ENCODE results near the gene DDN. TPM values are rescaled to one million over a fixed set of nuclear protein-coding genes. Genes with fewer than 3 reads are reported as not detected.
A peak's percentile ranks its signal among the peaks of the same experiment; 100 is the strongest.

The DDN gene
- total and polyA plus RNA-seq, 2 donors: 0.09 to 0.18 TPM

DNA sequence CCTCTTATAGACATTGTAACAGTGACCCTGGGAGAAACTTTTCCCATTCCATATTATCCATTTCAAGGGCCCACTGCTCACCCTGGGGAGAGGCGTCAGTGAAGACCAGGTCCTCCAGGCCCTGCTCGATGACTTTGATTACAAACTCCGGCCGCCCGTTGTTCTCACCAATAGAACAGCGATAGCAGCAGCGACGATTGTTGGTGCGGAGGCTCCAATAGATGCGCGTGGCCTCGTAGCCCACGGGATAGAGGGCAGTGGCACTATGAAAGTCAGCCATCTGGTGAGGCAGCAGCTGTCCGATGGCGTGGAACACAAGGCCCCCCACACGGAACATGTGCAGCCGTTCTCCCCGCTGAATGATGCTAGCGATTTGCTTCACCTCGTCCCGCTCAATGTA lies 26.9 kb upstream of the DDN start:
- DNase-seq (ENCODE audit: low read depth in 6 of 9, low spot score in 9 of 9): no peak
- H3K27ac ChIP-seq (ENCODE audit: low read depth in 1 of 2, low read length in 1 of 2): no peak overlapping the region
- H3K4me1 ChIP-seq (ENCODE audit: control insufficient read depth in 2 of 2, insufficient read depth in 2 of 2, low read length in 2 of 2): no peaks in the 10 kb centered on the region
- WGBS: 98% methylated on average over 21 of the region's 21 CpGs
- H3K36me3 ChIP-seq (ENCODE audit: control insufficient read depth in 2 of 2, insufficient read depth in 2 of 2, low read length in 1 of 2): peaks cover 86 to 99% of the 10 kb centered on the region in 2 donors
- no peak overlapping the region for H3K4me3 ChIP-seq (ENCODE audit: low read length in 2 of 2)
- no peaks in the 10 kb centered on the region for H3K27me3 ChIP-seq (ENCODE audit: control insufficient read depth in 2 of 2, insufficient read depth in 1 of 2, low read length in 1 of 2)
- H3K9me3 ChIP-seq (ENCODE audit: control insufficient read depth in 2 of 2, insufficient read depth in 1 of 2, low read length in 1 of 2): no peaks in the 10 kb centered on the region

DNA sequence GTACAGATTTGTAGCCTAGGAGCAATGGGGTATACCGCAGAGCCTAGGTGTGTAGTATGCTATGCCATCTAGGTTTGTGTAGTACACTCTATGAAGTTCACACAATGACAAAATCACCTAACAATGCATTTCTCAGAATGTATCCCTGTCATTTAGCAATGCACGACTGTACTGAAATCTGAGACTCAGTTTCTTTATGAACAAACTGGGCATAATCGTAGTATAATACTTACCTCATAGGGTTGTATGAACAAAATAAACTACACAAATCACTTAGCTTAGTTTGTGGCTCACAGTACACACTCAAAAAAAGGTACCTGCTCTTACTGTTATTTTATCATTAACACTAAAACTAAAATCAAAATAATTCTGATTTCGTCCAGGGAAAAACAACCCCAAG lies 26.3 kb upstream of the DDN start:
- no peak for DNase-seq (ENCODE audit: low read depth in 6 of 9, low spot score in 9 of 9)
- Histone ChIP-seq H3K27ac (ENCODE audit: low read depth in 1 of 2, low read length in 1 of 2) (no peak overlapping the region), H3K9me3 (ENCODE audit: control insufficient read depth in 2 of 2, insufficient read depth in 1 of 2, low read length in 1 of 2) (no peaks in the 10 kb centered on the region), H3K27me3 (ENCODE audit: control insufficient read depth in 2 of 2, insufficient read depth in 1 of 2, low read length in 1 of 2) (no peaks in the 10 kb centered on the region), H3K4me3 (ENCODE audit: low read length in 2 of 2) (no peak overlapping the region), H3K4me1 (ENCODE audit: control insufficient read depth in 2 of 2, insufficient read depth in 2 of 2, low read length in 2 of 2) (no peaks in the 10 kb centered on the region), H3K36me3 (ENCODE audit: control insufficient read depth in 2 of 2, insufficient read depth in 2 of 2, low read length in 1 of 2) (peaks cover 86 to 98% of the 10 kb centered on the region in 2 donors)
- WGBS: 97% methylated on average over 4 of the region's 4 CpGs

DNA sequence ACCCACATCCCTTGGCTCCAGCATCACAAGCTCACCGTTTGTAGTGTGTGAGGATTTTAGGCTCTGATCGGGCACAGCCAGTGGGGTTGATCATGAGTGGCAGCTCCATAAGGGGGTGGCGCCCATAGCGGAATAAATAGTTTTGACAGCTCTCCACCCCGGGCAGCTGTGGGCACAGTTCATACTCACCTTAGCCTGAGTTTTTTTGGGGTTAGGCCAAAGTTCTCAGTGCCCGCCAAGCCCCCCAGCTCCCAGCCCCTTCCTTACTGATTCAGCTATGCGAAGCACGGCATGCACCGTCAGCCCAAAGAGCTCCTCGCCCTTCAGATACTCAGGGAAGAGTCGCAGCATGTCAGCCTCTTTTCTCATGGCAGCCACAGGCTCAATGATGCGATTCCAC lies 25.4 kb upstream of the DDN start:
- Histone ChIP-seq H3K4me3 (ENCODE audit: low read length in 2 of 2) (no peak overlapping the region), H3K9me3 (ENCODE audit: control insufficient read depth in 2 of 2, insufficient read depth in 1 of 2, low read length in 1 of 2) (no peaks in the 10 kb centered on the region)
- WGBS: 98% methylated on average over 12 of the region's 12 CpGs

DNA sequence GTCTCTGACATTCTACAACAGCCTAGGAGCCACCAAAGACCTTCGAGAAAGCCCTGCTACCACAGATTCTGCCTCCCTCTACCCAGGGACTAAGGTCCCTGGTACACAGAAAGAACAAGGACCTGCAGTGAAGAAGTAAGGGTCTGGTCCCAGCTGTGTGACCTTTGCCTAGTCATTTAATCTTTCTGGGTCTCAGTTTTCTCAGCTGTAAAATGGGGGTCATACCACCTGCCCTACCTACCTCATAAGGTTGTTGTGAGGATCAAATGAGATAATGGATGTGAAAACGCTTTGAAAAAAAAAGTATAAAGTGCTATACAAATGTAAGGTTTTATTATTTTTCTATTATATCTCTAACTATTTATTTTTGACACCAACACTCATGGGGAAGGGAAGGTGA lies 24.6 kb upstream of the DDN start:
- WGBS: 97% methylated on average over 2 of the region's 2 CpGs
- peaks cover 4 to 13% of the 10 kb centered on the region in 2 donors for H3K4me1 ChIP-seq (ENCODE audit: control insufficient read depth in 2 of 2, insufficient read depth in 2 of 2, low read length in 2 of 2)

More for the DNA sequence above, 25.4 kb upstream of the DDN start:
- DNase-seq (ENCODE audit: low read depth in 6 of 9, low spot score in 9 of 9): no peak
- Histone ChIP-seq H3K4me1 (ENCODE audit: control insufficient read depth in 2 of 2, insufficient read depth in 2 of 2, low read length in 2 of 2) (peaks cover 2 to 6% of the 10 kb centered on the region in 2 donors), H3K36me3 (ENCODE audit: control insufficient read depth in 2 of 2, insufficient read depth in 2 of 2, low read length in 1 of 2) (peaks cover 78 to 89% of the 10 kb centered on the region in 2 donors), H3K27ac (ENCODE audit: low read depth in 1 of 2, low read length in 1 of 2) (no peak overlapping the region), H3K27me3 (ENCODE audit: control insufficient read depth in 2 of 2, insufficient read depth in 1 of 2, low read length in 1 of 2) (no peaks in the 10 kb centered on the region)

DNA sequence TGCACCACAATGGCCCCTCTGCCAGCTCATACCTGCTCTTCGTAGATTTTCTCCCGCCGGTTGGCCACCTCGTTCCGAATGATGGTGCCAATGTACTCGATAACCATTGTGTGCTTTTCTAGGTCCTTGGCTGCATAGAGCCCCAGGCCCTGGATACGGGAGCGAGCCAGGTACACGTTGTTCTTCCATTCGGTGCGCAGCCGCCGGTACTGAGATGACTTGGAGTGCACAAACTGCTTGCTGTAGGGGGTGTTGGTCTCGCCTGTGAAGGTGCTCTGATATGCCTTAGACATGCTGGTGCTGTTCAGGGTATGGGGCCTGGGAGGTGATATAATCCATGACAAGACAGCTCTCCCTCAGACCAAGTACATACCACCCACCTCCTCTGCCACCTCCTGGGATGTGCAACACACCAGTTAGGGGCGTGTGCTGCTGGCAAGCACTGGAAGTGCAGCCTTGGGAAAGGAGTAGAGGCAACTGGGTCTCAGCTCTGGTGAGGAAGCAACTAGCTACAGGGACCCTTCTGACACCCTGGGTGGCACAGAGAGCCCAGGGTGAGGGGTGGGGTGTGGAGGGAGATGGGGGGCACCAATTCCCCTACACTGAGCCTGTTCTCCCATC lies 23.5 kb upstream of the DDN start:
- H3K4me3 ChIP-seq (ENCODE audit: low read length in 2 of 2): no peak overlapping the region
- H3K36me3 ChIP-seq (ENCODE audit: control insufficient read depth in 2 of 2, insufficient read depth in 2 of 2, low read length in 1 of 2): peaks cover 62 to 70% of the 10 kb centered on the region in 2 donors
- H3K4me1 ChIP-seq (ENCODE audit: control insufficient read depth in 2 of 2, insufficient read depth in 2 of 2, low read length in 2 of 2): peaks cover 8 to 18% of the 10 kb centered on the region in 2 donors
- H3K9me3 ChIP-seq (ENCODE audit: control insufficient read depth in 2 of 2, insufficient read depth in 1 of 2, low read length in 1 of 2): no peaks in the 10 kb centered on the region
- DNase-seq (ENCODE audit: low read depth in 6 of 9, low spot score in 9 of 9): no peak
- 98% methylated on average over 15 of the region's 15 CpGs for WGBS
- H3K27ac ChIP-seq (ENCODE audit: low read depth in 1 of 2, low read length in 1 of 2): no peak overlapping the region
- no peaks in the 10 kb centered on the region for H3K27me3 ChIP-seq (ENCODE audit: control insufficient read depth in 2 of 2, insufficient read depth in 1 of 2, low read length in 1 of 2)

More for the DNA sequence above, 24.6 kb upstream of the DDN start:
- H3K27ac ChIP-seq (ENCODE audit: low read depth in 1 of 2, low read length in 1 of 2): no peak overlapping the region
- no peak overlapping the region for H3K4me3 ChIP-seq (ENCODE audit: low read length in 2 of 2)
- no peak for DNase-seq (ENCODE audit: low read depth in 6 of 9, low spot score in 9 of 9)
- H3K27me3 ChIP-seq (ENCODE audit: control insufficient read depth in 2 of 2, insufficient read depth in 1 of 2, low read length in 1 of 2): no peaks in the 10 kb centered on the region
- peaks cover 74 to 82% of the 10 kb centered on the region in 2 donors for H3K36me3 ChIP-seq (ENCODE audit: control insufficient read depth in 2 of 2, insufficient read depth in 2 of 2, low read length in 1 of 2)
- H3K9me3 ChIP-seq (ENCODE audit: control insufficient read depth in 2 of 2, insufficient read depth in 1 of 2, low read length in 1 of 2): no peaks in the 10 kb centered on the region

DNA sequence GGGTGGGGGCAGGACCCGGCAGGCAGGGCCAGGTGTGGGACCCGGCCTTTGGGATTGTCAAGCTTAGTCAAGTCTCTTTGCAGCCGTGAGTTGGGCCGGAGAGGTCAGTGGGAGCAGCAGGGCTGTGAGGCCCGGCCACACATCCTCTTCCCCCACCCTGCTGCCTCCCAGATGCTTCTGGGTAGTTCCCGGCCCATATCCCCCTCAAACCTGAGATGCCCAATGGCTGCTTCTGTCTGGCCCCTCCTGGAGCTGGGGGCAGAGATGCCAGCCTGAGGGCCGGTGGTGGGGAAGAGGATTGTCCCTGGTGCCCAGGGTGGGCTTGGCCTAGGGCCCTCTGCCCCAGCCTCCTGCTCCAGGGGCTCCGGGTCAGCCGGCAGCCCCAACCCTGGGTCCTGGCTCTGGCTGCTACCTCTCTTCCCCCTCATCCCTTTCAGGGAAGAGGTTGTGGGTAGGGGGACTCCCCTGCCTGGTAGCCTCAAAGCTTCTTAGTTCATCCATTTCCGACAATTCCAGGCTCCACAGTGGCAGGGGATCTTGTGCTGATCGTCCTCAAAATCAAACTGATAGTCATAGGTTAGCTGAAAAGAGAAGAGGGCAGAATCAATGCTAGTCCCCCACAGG lies 22.2 kb upstream of the DDN start:
- DNase-seq (ENCODE audit: low read depth in 6 of 9, low spot score in 9 of 9): no peak
- Histone ChIP-seq H3K9me3 (ENCODE audit: control insufficient read depth in 2 of 2, insufficient read depth in 1 of 2, low read length in 1 of 2) (no peaks in the 10 kb centered on the region), H3K27ac (ENCODE audit: low read depth in 1 of 2, low read length in 1 of 2) (no peak overlapping the region), H3K36me3 (ENCODE audit: control insufficient read depth in 2 of 2, insufficient read depth in 2 of 2, low read length in 1 of 2) (peaks cover 49 to 58% of the 10 kb centered on the region in 2 donors), H3K27me3 (ENCODE audit: control insufficient read depth in 2 of 2, insufficient read depth in 1 of 2, low read length in 1 of 2) (no peaks in the 10 kb centered on the region), H3K4me1 (ENCODE audit: control insufficient read depth in 2 of 2, insufficient read depth in 2 of 2, low read length in 2 of 2) (peaks cover 13 to 21% of the 10 kb centered on the region in 2 donors), H3K4me3 (ENCODE audit: low read length in 2 of 2) (no peak overlapping the region)
- WGBS: 97% methylated on average over 11 of the region's 11 CpGs

DNA sequence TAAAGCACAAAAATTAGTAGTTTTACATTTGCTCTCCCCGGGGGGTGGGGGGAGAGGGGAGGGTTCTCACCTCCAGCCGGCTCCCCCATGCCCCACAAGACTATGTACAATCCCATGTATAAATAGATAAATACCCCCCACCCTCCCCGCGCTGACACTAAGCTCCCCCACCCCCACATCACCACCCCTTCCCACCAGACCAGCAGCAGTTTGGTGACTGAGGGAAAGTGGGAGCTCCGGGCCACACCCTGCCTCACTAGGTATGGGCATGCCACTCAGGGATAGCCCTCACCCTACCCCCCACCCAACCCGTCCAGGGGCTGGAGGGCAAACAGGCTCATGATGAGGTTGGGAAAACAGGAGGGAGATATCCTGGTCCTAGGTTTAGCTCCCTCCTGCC lies 21.3 kb upstream of the DDN start:
- no peak for DNase-seq (ENCODE audit: low read depth in 6 of 9, low spot score in 9 of 9)
- no peak overlapping the region for H3K4me3 ChIP-seq (ENCODE audit: low read length in 2 of 2)
- H3K4me1 ChIP-seq (ENCODE audit: control insufficient read depth in 2 of 2, insufficient read depth in 2 of 2, low read length in 2 of 2): peaks cover 13 to 21% of the 10 kb centered on the region in 2 donors
- H3K27ac ChIP-seq (ENCODE audit: low read depth in 1 of 2, low read length in 1 of 2): no peak overlapping the region
- peaks cover 43 to 49% of the 10 kb centered on the region in 2 donors for H3K36me3 ChIP-seq (ENCODE audit: control insufficient read depth in 2 of 2, insufficient read depth in 2 of 2, low read length in 1 of 2)
- H3K9me3 ChIP-seq (ENCODE audit: control insufficient read depth in 2 of 2, insufficient read depth in 1 of 2, low read length in 1 of 2): no peaks in the 10 kb centered on the region
- H3K27me3 ChIP-seq (ENCODE audit: control insufficient read depth in 2 of 2, insufficient read depth in 1 of 2, low read length in 1 of 2): no peaks in the 10 kb centered on the region
- 91% methylated on average over 6 of the region's 6 CpGs for WGBS

DNA sequence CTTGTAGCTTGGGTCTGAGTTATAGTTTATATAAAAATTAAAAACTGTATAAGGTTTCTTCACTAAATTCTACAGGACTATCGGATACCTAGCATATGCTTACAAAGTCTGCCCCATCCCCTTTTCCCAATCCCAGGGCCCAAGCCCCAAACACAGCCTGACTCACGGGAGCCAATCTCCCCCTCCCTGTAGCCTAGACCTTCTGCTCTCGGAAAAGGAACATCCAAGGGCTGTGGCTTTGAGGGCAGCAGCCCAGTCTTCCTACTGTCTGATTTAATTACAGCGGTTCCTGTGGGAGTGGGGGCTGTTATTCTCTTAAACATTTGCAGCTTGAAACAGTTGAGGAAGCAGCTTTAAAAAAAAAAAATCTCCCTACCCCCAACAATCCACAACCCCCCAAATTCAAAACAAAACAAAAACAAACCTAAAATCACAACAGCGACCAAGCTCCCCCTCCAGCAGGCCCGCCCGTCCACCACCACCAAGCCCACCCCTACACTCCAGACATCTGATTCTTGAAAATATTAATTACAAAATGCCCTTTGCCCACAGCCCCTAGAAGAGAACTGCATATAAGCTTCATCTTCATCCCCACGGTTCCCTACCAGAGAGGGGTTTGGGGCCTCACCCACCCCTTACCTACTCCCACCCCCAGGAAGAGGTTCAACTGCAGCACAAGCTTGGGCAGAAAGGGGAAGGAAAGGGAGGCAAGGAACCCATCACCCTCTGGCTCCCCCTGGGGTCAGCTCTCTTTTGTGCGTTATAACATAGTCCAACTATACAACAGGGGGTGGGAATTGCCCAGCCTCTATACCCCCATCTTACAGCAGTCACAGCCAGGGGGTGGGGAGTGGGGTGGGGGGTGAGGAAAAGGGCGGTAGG lies 20.5 kb upstream of the DDN start:
- peaks cover 13 to 21% of the 10 kb centered on the region in 2 donors for H3K4me1 ChIP-seq (ENCODE audit: control insufficient read depth in 2 of 2, insufficient read depth in 2 of 2, low read length in 2 of 2)
- no peaks in the 10 kb centered on the region for H3K27me3 ChIP-seq (ENCODE audit: control insufficient read depth in 2 of 2, insufficient read depth in 1 of 2, low read length in 1 of 2)
- H3K9me3 ChIP-seq (ENCODE audit: control insufficient read depth in 2 of 2, insufficient read depth in 1 of 2, low read length in 1 of 2): no peaks in the 10 kb centered on the region
- DNase-seq (ENCODE audit: low read depth in 6 of 9, low spot score in 9 of 9): peak in 2 of 9 donors; percentile 35 to 59
- H3K36me3 ChIP-seq (ENCODE audit: control insufficient read depth in 2 of 2, insufficient read depth in 2 of 2, low read length in 1 of 2): peaks cover 38 to 41% of the 10 kb centered on the region in 2 donors
- H3K4me3 ChIP-seq (ENCODE audit: low read length in 2 of 2): peak overlapping the region in 1 of 2 donors; percentile 88
- 44% methylated on average over 10 of the region's 10 CpGs for whole genome bisulfite sequencing
- peak overlapping the region in 1 of 2 donors; percentile 96 for H3K27ac ChIP-seq (ENCODE audit: low read depth in 1 of 2, low read length in 1 of 2)

DNA sequence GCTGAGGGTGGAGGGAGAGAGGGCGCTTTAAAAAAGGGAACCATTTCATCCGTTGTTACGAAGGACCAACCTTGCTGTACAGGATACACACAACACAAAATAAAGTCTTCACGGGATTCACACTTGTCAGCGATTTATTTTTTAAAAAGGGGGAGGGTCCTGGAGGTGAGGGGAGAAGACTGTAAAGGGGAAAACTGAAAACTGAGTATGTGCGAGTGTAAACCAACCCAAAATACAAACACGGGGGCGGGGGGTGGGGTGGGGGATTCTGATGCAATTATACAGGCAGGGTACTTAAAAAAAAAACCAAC lies 19.9 kb upstream of the DDN start:
- Histone ChIP-seq H3K4me3 (ENCODE audit: low read length in 2 of 2) (peak overlapping the region; percentile 80 to 88), H3K4me1 (ENCODE audit: control insufficient read depth in 2 of 2, insufficient read depth in 2 of 2, low read length in 2 of 2) (peaks cover 13 to 21% of the 10 kb centered on the region in 2 donors), H3K36me3 (ENCODE audit: control insufficient read depth in 2 of 2, insufficient read depth in 2 of 2, low read length in 1 of 2) (peaks cover 33 to 35% of the 10 kb centered on the region in 2 donors), H3K27me3 (ENCODE audit: control insufficient read depth in 2 of 2, insufficient read depth in 1 of 2, low read length in 1 of 2) (no peaks in the 10 kb centered on the region), H3K27ac (ENCODE audit: low read depth in 1 of 2, low read length in 1 of 2) (peak overlapping the region; percentile 95 to 96), H3K9me3 (ENCODE audit: control insufficient read depth in 2 of 2, insufficient read depth in 1 of 2, low read length in 1 of 2) (no peaks in the 10 kb centered on the region)
- WGBS: 3% methylated on average over 8 of the region's 8 CpGs
- no peak for DNase-seq (ENCODE audit: low read depth in 6 of 9, low spot score in 9 of 9)
